Measurements from ENCODE around the gene STPG4.

Gene STPG4

DNA sequence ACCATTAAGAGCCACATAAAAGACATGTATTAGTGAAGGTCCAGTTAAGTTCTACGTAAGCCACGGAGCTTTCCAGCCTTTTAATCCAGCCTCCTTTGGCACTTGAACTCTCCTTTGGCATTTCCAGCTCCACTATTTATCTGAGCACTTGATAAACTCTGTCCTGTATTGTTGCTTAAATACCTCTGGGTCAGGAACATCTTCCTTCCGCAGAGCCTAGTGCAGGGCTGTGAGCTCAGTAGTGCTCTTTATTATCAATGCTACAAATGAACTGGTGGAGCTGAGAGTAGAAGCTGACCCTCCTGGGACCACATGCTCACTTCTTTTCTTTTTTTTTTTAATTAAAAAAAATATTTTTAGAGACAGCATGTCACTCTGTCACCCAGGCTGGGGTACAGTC is 4.9 kb downstream of the STPG4 start:
- H3K4me2 ChIP-seq = no peak overlapping the region
- H3K27me3 ChIP-seq = no peaks in the 10 kb centered on the region
- peaks cover 62 to 96% (median 80%) of the 10 kb centered on the region in 11 experiments for H3K36me3 ChIP-seq
- H3K27ac ChIP-seq = no peak overlapping the region
- H3K4me1 ChIP-seq = peaks cover 0 to 16% (median 2%) of the 10 kb centered on the region in 10 experiments; a peak in 6 of 20 replicates
- peaks cover 0 to 4% (median 0%) of the 10 kb centered on the region in 11 experiments; a peak in 4 of 22 replicates for H4K20me1 ChIP-seq
- H3K4me3 ChIP-seq = no peak overlapping the region
- no peak for TF ChIP-seq Cebpa-rat (IDR thresholded peaks at IDR 0.05)
- H3K9ac ChIP-seq = no peak overlapping the region
- peaks cover 0 to 14% (median 5%) of the 10 kb centered on the region in 11 experiments; a peak in 12 of 22 replicates for H3K9me3 ChIP-seq (replicated peaks in 1 of 11)

DNA sequence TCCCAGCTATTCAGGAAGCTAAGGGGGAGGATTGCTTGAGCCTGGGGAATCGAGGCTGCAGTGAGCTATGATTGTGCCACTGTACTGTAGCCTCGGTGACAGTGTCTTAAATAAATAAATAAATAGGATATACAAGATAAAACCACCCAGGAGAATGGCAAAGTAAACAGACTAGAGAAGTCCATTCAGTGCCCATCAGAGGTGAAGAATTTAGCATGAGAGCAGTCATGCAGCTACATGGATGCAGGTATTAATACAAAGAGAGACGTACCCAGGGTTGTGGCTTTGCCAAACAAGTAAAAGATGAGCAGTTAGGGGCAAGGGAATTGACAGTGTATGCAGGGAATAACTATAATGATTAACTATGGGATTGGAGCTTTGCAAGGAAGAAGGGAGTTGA is 8.1 kb downstream of the STPG4 start:
- H3K27me3 ChIP-seq = no peaks in the 10 kb centered on the region
- H3K4me1 ChIP-seq = peaks cover 0 to 8% (median 0%) of the 10 kb centered on the region in 10 experiments; a peak in 1 of 20 replicates
- no peaks in the 10 kb centered on the region for H4K20me1 ChIP-seq
- H3K9me3 ChIP-seq (replicated peaks in 1 of 11) = peaks cover 0 to 14% (median 5%) of the 10 kb centered on the region in 11 experiments; a peak in 12 of 22 replicates
- H3K9ac ChIP-seq = no peak overlapping the region
- no peak overlapping the region for H3K4me2 ChIP-seq
- no peak overlapping the region for H3K4me3 ChIP-seq
- no peak overlapping the region for H3K27ac ChIP-seq
- peaks cover 82 to 100% (median 94%) of the 10 kb centered on the region in 11 experiments for H3K36me3 ChIP-seq
- TF ChIP-seq Cebpa-rat (IDR thresholded peaks at IDR 0.05) = no peak

DNA sequence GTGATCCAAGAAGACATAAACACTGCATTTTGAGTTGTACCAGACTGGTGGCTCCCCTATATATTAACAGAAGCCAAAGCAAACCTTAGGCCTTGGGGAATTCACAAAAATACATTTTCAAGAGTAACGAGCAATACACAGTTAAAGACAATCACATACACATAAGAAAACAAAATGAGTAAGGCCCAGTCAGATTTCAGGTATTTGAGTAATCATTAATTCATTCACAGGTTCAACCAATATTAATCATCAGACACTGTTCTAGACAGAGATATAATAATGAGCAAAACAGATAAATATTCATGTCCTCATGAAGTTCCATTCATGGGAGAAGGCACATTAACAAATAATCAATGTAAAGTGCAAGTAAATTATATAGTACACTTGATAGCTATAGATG is 9.6 kb downstream of the STPG4 start:
- no peak overlapping the region for H3K9ac ChIP-seq
- H3K4me1 ChIP-seq = peaks cover 0 to 8% (median 0%) of the 10 kb centered on the region in 10 experiments; a peak in 1 of 20 replicates
- H4K20me1 ChIP-seq = no peaks in the 10 kb centered on the region
- H3K27me3 ChIP-seq = no peaks in the 10 kb centered on the region
- no peak overlapping the region for H3K4me2 ChIP-seq
- H3K27ac ChIP-seq = no peak overlapping the region
- TF ChIP-seq Cebpa-rat (IDR thresholded peaks at IDR 0.05) = no peak
- H3K9me3 ChIP-seq (replicated peaks in 1 of 11) = peaks cover 0 to 14% (median 5%) of the 10 kb centered on the region in 11 experiments; a peak in 12 of 22 replicates
- no peak overlapping the region for H3K4me3 ChIP-seq
- H3K36me3 ChIP-seq = peaks cover 75 to 100% (median 94%) of the 10 kb centered on the region in 11 experiments

DNA sequence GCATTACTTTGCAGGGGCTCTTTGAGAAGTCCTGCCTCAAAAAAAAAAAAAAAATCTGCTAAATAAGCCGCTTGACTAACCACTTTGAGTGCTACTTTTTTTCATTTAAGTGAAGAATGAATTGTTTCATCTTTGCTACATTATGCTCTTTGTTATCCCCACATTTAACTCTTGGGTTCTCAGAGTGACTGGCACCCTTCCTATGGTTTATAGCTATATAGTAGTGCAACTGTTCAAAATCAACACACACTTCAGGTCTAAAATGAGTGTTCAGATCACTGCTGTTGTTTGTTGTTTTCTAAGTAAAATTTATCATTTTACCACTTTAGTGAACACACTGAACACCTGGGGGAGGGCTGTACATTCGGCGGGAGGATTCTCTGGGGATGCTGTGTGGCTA is 13.6 kb downstream of the STPG4 start:
- no peak for TF ChIP-seq Cebpa-rat (IDR thresholded peaks at IDR 0.05)
- no peak overlapping the region for H3K4me2 ChIP-seq
- no peak overlapping the region for H3K9ac ChIP-seq
- no peaks in the 10 kb centered on the region for H3K27me3 ChIP-seq
- H3K36me3 ChIP-seq = peaks cover 58 to 82% (median 70%) of the 10 kb centered on the region in 11 experiments
- peaks cover 0 to 14% (median 4%) of the 10 kb centered on the region in 11 experiments; a peak in 4 of 22 replicates for H3K9me3 ChIP-seq (replicated peaks in 1 of 11)
- no peak overlapping the region for H3K4me3 ChIP-seq
- H3K27ac ChIP-seq = no peak overlapping the region
- H4K20me1 ChIP-seq = no peaks in the 10 kb centered on the region
- peaks cover 0 to 7% (median 0%) of the 10 kb centered on the region in 10 experiments; a peak in 2 of 20 replicates for H3K4me1 ChIP-seq

DNA sequence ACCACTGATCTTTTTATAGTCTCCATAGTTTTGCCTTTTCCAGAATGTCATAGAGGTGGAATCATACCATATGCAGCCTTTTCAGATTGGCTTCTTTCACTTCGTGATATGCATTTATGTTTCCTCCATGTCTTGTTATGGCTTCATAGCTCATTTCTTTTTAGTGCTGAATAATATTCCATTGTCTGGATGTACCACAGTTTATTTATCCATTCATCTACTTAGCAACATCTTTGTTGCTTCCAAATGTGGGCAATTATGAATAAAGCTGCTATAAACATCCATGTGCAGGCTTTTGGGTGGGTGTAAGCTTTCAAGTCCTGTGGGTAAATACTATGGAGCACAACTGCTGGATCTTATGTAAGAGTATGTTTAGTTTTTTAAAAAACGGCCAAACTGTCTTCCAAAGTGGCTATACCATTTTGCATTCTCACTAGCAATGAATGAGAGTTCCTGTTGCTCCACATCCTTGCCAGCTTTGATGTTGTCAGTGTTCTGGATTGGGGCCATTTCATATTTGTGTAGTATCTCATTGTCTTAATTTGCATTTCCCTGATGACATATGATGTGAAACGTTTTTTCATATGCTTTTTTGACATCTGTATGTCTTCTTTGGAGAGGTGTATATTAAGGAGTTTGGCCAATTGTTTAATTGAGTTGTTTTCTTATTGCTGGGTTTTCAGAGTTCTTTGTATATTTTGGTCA is 20.6 kb downstream of the STPG4 start:
- peaks cover 0 to 12% (median 7%) of the 10 kb centered on the region in 11 experiments; a peak in 12 of 22 replicates for H3K36me3 ChIP-seq
- H3K4me1 ChIP-seq = peaks cover 0 to 7% (median 0%) of the 10 kb centered on the region in 10 experiments; a peak in 1 of 20 replicates
- no peak overlapping the region for H3K4me2 ChIP-seq
- peaks cover 11 to 25% (median 17%) of the 10 kb centered on the region in 11 experiments; a peak in 18 of 22 replicates for H3K9me3 ChIP-seq (replicated peaks in 1 of 11)
- no peak overlapping the region for H3K4me3 ChIP-seq
- no peak overlapping the region for H3K9ac ChIP-seq
- H4K20me1 ChIP-seq = no peaks in the 10 kb centered on the region
- no peaks in the 10 kb centered on the region for H3K27me3 ChIP-seq
- no peak overlapping the region for H3K27ac ChIP-seq
- no peak for TF ChIP-seq Cebpa-rat (IDR thresholded peaks at IDR 0.05)

DNA sequence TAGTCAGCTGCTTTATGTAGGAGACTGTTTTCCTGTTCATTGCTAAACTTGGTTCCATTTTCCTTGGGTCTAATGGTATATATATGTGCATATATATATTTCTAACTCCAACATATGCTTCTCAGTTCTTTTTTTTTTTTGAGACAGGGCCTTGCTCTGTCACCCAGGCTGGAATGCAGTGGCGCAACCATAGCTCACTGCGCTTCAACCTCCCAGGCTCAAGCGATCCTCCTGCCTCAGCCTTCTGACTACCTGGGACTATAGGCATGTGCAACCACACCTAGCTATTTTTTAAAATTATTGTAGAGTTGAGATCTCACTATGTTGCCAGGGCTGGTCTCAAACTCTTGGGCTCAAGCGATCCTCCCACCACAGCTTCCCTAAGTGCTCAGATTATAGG is 22.1 kb downstream of the STPG4 start:
- Histone ChIP-seq H3K4me1 (peaks cover 0 to 7% (median 0%) of the 10 kb centered on the region in 10 experiments; a peak in 1 of 20 replicates), H4K20me1 (no peaks in the 10 kb centered on the region), H3K4me3 (no peak overlapping the region), H3K9ac (no peak overlapping the region), H3K27ac (no peak overlapping the region), H3K36me3 (peaks cover 0 to 5% (median 0%) of the 10 kb centered on the region in 11 experiments; a peak in 3 of 22 replicates), H3K4me2 (no peak overlapping the region), H3K27me3 (no peaks in the 10 kb centered on the region), H3K9me3 (replicated peaks in 1 of 11) (peaks cover 11 to 24% (median 17%) of the 10 kb centered on the region in 11 experiments; a peak in 20 of 22 replicates)
- no peak for TF ChIP-seq Cebpa-rat (IDR thresholded peaks at IDR 0.05)

DNA sequence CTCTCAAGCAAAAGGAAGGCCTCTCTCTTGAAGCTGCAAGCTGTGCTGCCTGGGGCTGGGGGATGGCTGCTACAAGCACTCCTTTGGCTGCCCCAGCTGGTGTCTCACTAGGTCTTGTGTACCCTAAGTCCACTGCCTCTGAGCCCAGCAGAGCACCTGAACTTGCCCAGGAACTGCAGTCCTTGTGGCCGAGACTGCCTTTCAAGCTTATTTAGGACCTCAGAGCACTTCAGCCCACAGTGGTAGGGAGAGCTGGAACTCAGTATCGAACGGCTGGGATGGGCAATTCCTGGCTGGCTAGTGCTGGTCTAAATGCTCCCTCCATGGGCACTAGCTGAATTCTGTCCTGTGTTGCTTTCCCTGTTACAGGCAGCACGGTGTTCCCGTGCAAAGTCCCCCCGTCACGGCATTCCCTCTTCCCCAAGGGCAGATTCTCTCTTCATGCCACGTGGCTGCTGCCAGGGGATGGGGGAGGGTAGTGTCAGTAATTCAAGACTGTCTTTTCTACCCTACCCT is 25.9 kb downstream of the STPG4 start:
- peaks cover 0 to 22% (median 10%) of the 10 kb centered on the region in 11 experiments; a peak in 15 of 22 replicates for H3K9me3 ChIP-seq (replicated peaks in 1 of 11)
- 0 out of 20 replicates have a peak, but pooled peaks cover 0 to 3% (median 0%) of the 10 kb centered on the region in 10 experiments for H3K4me1 ChIP-seq
- no peaks in the 10 kb centered on the region for H4K20me1 ChIP-seq
- H3K27ac ChIP-seq = no peak overlapping the region
- H3K4me3 ChIP-seq = no peak overlapping the region
- peaks cover 0 to 11% (median 0%) of the 10 kb centered on the region in 11 experiments; a peak in 3 of 22 replicates for H3K36me3 ChIP-seq
- no peak for TF ChIP-seq Cebpa-rat (IDR thresholded peaks at IDR 0.05)
- H3K27me3 ChIP-seq = no peaks in the 10 kb centered on the region
- H3K4me2 ChIP-seq = no peak overlapping the region
- no peak overlapping the region for H3K9ac ChIP-seq

DNA sequence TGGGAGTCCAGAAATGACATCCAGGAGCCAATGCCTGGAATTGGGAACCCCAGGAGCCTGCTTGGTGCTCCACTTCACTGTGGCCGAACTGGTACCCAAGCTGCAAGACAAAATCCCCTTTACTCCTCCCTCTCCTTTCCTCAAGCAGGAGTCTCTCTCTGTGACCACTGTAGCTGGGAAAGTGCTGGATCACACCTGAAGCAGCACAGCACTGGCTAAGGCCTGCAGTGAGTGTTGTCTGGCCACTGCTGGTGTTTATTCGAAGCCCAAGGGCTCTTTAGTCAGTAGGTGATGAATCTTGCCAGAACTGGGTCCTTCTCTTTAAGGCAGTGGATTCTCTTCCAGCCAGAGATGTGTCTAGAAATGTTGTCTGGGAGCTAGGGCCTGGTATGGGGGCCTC is 26.4 kb downstream of the STPG4 start:
- H4K20me1 ChIP-seq = no peaks in the 10 kb centered on the region
- peaks cover 0 to 11% (median 0%) of the 10 kb centered on the region in 11 experiments; a peak in 3 of 22 replicates for H3K36me3 ChIP-seq
- 0 out of 20 replicates have a peak, but pooled peaks cover 0 to 3% (median 0%) of the 10 kb centered on the region in 10 experiments for H3K4me1 ChIP-seq
- no peak overlapping the region for H3K4me2 ChIP-seq
- no peak overlapping the region for H3K27ac ChIP-seq
- no peak overlapping the region for H3K4me3 ChIP-seq
- H3K9me3 ChIP-seq (replicated peaks in 1 of 11) = peaks cover 0 to 22% (median 8%) of the 10 kb centered on the region in 11 experiments; a peak in 12 of 22 replicates
- no peaks in the 10 kb centered on the region for H3K27me3 ChIP-seq
- no peak overlapping the region for H3K9ac ChIP-seq
- TF ChIP-seq Cebpa-rat (IDR thresholded peaks at IDR 0.05) = no peak

DNA sequence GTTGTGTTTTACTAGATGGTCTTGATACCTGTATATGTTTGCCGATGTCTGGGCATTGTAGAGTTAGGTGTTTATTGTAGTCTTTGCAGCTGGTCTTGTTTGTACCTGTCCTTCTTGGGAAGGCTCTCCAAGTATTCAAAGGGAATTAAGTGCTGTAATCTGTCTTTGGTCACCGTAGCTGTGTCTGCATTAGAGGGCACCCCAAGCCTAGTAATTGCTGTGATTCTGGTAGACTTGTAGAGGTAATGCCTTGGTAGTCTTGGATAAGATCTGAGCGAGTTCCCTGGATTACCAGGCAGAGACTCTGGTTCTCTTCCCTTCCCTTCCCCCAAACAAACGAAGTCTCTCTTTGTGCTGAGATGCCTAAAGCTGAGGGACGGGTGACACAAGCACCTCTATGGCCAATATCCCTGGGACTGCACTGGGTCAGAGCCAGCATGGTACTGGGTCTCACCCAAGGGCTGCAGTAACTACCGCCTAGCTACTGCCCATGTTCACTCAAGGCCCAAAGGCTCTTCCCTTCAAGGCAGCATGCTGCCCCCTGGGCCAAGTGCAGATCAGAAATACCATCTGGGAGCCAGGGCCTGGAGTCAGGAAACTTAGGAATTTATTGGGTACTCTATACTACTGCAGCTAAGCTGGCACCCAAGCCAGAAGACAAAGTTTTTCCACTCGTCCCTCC is 27.1 kb downstream of the STPG4 start:
- H3K4me3 ChIP-seq = no peak overlapping the region
- H3K9me3 ChIP-seq (replicated peaks in 1 of 11) = peaks cover 0 to 22% (median 8%) of the 10 kb centered on the region in 11 experiments; a peak in 12 of 22 replicates
- no peak overlapping the region for H3K9ac ChIP-seq
- H3K27me3 ChIP-seq = no peaks in the 10 kb centered on the region
- H3K27ac ChIP-seq = no peak overlapping the region
- H3K36me3 ChIP-seq = peaks cover 0 to 11% (median 0%) of the 10 kb centered on the region in 11 experiments; a peak in 3 of 22 replicates
- 0 out of 20 replicates have a peak, but pooled peaks cover 0 to 3% (median 0%) of the 10 kb centered on the region in 10 experiments for H3K4me1 ChIP-seq
- H3K4me2 ChIP-seq = no peak overlapping the region
- H4K20me1 ChIP-seq = no peaks in the 10 kb centered on the region
- TF ChIP-seq Cebpa-rat (IDR thresholded peaks at IDR 0.05) = no peak

Data from BLaER1 treated with 17β-estradiol and CSF1 and Interleukin-3, amounts not matched to agents 10 nM and 100 nM (cell line).